Lower leg skin (tissue), 4 donors: ENCODE data around the gene EYA2. TPM values are rescaled to one million over a fixed set of nuclear protein-coding genes. Genes with fewer than 3 reads are reported as not detected.

ENCODE experiments used
- DNase-seq, 2 donors: peaks; one replicate each; pipeline ENCODE4 v3.0.0-alpha.2; 2019; ENCODE audit warnings: low spot score in 2 of 2
- H3K4me3 ChIP-seq: fragments of 200-600 bp; sonication (generic); 2 replicates; pipeline ENCODE4 v1.5.1; 2017; ENCODE audit warnings: mild to moderate bottlenecking, low read depth; ENCODE audit not compliant: poor library complexity, severe bottlenecking
- POLR2A ChIP-seq, 2 donors: fragments of 450-650 bp; IDR thresholded peaks; one replicate each; pipeline ENCODE4 v1.6.1; 2016 to 2017; ENCODE audit warnings: antibody characterized with exemption in 2 of 2, mild to moderate bottlenecking in 1 of 2, moderate library complexity in 1 of 2
- WGBS, 2 donors: methylation state at CpG; one replicate each; pipeline ENCODE4 v1.1.5; 2018; 5-methylcytosine and 5-hydroxymethylcytosine counted together
- intact Hi-C: fragments of 100-400 bp; cut with DNase I; formaldehyde crosslinking; loops from one replicate; pipeline ENCODE4 v1.15.0; 2023; ENCODE audit warnings: low total_unique reads
- total RNA-seq, 4 donors: library from RNA; depleted of rRNA; stranded (reverse); fragments of >200 nt; gene quantifications; one replicate each; pipeline ENCODE4 v1.1.0, GENCODE V29; 2016
- TF ChIP-seq, protein P1 (sequence below), 3 donors: fragments of 450-650 bp; IDR thresholded peaks; one replicate each; pipeline ENCODE4 v1.5.1; 2016; ENCODE audit warnings: antibody characterized with exemption in 3 of 3, mild to moderate bottlenecking in 3 of 3, moderate library complexity in 2 of 3

EYA2 gene
- total RNA-seq, 4 donors from 2014 or later = 0.63 to 6.1 (median 3.3) TPM

DNA sequence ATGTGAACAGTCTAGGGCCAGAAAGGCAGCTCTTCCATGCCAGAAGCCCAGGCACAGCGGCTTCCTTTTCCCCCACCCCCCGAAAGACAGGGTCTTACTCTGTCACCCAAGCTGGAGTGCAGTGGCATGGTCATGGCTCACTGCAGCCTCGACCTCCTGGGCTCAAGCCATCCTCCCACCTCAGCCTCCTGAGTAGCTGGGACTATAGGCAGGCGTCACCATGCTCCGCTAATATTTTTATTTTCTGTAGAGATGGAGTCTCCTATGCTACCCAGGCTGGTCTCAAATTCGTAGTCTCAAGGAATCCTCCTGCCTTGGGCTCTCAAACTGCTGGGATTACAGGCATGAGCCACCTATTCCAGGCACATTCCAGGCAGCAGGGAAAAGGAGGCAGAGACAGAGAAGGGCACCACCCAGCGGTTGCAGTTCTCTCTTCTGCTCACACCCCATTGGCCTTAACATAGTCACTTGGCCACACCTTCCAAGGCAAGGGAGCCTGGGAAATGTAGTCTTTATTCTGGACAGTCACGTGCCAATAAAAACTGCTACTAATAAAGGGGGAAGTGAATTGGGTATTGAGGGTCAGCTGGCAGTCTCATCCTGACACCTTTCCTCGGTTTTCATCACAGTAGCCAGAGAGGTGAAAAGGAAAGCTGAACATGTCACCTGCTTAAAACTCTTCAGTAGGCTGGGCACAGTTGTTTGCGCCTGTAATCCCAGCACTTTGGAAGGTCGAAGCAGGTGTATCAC, 255.9 kb downstream of the EYA2 start:
- TF ChIP-seq, protein P1, sequence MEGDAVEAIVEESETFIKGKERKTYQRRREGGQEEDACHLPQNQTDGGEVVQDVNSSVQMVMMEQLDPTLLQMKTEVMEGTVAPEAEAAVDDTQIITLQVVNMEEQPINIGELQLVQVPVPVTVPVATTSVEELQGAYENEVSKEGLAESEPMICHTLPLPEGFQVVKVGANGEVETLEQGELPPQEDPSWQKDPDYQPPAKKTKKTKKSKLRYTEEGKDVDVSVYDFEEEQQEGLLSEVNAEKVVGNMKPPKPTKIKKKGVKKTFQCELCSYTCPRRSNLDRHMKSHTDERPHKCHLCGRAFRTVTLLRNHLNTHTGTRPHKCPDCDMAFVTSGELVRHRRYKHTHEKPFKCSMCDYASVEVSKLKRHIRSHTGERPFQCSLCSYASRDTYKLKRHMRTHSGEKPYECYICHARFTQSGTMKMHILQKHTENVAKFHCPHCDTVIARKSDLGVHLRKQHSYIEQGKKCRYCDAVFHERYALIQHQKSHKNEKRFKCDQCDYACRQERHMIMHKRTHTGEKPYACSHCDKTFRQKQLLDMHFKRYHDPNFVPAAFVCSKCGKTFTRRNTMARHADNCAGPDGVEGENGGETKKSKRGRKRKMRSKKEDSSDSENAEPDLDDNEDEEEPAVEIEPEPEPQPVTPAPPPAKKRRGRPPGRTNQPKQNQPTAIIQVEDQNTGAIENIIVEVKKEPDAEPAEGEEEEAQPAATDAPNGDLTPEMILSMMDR (IDR thresholded peaks at IDR 0.05) = peak in 1 of 3 donors; percentile 6
- no peak for TF ChIP-seq POLR2A (IDR thresholded peaks at IDR 0.05)
- H3K4me3 ChIP-seq = no peak overlapping the region
- peak; percentile 49 to 90 for DNase-seq
- 67 to 70% methylated on average over 11 of the region's 11 CpGs for WGBS, 2 donors
- intact Hi-C loops = no loop called here

DNA sequence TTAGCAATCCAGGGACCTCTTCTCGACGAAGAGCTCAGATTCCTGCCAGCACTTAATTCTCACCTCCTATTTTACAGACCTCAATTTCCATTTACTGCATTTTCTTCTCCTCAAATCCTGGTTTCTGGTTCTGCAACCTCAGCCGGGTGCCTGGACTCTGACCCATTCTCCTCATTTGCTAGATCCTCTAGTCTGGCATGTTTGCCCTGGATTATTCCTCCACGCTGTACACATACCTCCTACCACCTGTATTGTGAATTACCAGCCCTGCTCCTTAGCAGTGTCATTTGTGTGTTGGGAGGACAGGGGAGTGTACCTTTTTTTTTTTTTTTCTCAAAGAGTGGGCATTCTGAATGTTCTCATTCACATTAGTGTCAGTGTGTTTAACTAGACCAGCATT, 257.4 kb downstream of the EYA2 start:
- DNase-seq = no peak
- no peak for TF ChIP-seq POLR2A (IDR thresholded peaks at IDR 0.05)
- TF ChIP-seq, protein P1 (IDR thresholded peaks at IDR 0.05) = no peak
- intact Hi-C loops = no loop called here
- 75 to 82% methylated on average over 4 of the region's 4 CpGs for WGBS, 2 donors
- H3K4me3 ChIP-seq = no peak overlapping the region

DNA sequence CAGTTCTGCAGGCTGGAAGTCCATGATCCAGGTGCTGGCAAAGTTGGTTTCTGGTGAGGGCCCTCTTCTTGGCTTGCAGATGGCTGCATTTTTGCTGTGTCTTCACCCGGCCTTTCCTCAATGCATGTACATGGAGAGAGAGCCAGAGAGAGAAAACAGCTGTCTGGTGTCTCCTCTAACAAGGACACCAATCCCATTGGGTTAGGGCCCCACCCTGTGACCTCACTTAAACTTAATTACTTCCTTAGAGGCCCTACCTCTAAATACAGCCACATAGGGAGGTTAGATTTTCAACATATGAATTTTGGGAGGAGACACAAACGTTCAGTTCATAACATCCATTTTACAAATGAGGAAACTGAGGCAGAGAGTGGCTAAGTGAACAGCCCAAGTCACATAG, 259.4 kb downstream of the EYA2 start:
- intact Hi-C loops = no loop called here
- no peak for DNase-seq
- TF ChIP-seq, protein P1 (IDR thresholded peaks at IDR 0.05) = no peak
- no peak for TF ChIP-seq POLR2A (IDR thresholded peaks at IDR 0.05)
- WGBS, 2 donors = 90 to 92% methylated on average over 2 of the region's 2 CpGs
- no peak overlapping the region for H3K4me3 ChIP-seq

DNA sequence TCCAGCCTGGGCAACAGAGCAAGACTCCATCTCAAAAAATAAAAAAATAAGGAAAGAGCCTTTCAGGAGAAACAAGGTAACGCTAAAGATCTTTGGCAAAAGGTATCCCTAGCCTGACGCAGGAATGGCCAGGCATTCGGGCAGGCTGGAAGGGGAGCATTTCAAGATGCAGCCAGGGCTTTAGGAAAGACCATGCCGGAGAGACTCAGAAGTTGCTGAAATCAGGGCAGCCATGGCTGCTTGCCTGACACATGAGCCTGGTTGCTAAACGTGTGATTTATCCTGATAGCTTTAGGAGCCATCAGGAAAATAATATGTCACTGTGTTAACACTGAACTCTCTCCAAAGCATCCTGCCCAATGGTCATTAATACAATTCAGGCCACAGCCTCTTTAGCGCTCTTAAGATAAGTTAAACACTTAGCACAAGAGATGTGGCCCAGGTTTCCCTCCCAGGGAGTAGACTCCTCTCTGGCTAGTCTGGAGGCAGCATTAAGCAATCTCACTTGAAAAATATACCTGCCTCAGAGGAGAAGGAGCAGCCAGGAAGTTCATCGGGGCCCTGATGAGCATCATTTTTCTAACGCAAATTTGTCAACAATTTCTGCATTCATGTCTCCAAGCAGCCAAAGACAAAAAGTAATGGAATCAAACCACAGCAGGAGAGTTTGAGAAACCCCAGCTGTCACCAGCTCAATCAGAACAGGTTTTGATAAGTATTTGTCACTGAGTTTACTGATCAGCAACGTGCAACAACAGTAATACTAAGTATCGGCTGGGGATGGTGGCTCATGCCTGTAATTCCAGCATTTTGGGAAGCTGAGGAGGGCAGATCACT, 261.9 kb downstream of the EYA2 start:
- intact Hi-C loops = no loop called here
- 79 to 81% methylated on average over 10 of the region's 10 CpGs for WGBS, 2 donors
- no peak for DNase-seq
- no peak overlapping the region for H3K4me3 ChIP-seq
- TF ChIP-seq, protein P1 (IDR thresholded peaks at IDR 0.05) = no peak
- no peak for TF ChIP-seq POLR2A (IDR thresholded peaks at IDR 0.05)

DNA sequence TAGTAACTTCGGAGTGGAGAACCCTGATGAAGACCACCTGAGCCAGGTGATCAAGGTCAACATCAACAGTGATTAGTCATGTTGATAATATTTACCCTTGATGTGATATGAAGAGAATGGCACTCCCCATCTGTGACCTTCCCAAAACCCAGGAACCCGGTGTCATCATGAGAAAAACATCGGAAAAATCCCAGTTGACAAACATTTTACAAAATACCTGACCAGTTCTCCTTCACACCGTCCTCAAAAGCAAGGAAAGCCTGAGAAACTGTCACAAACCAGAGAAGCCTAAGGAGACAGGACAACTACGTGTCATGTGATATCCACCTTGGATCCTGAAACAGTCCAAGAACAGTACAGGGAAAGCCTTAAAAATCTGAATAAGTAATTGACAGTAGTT, 264.5 kb downstream of the EYA2 start:
- TF ChIP-seq POLR2A (IDR thresholded peaks at IDR 0.05) = no peak
- TF ChIP-seq, protein P1 (IDR thresholded peaks at IDR 0.05) = no peak
- H3K4me3 ChIP-seq = no peak overlapping the region
- WGBS, 2 donors = 86 to 95% methylated on average over 5 of the region's 5 CpGs
- intact Hi-C loops = no loop called here
- no peak for DNase-seq
